Measurements from ENCODE around the gene FYN. TPM values are rescaled to one million over a fixed set of nuclear protein-coding genes. Genes with fewer than 3 reads are reported as not detected.

The FYN gene
- total and polyA plus RNA-seq, 2 experiments from 2014 or later: 58.6 to 166 TPM

GRCh38 chr6:111843347-111844147 is 29.7 kb downstream of the FYN start:
- no peak overlapping the region for H3K4me3 ChIP-seq
- 93 to 97% methylated on average over 7 of the region's 7 CpGs for WGBS, 2 experiments (ENCODE audit: low coverage in 1 of 2, low lambda C conversion rate in 2 of 2, missing lambda C conversion rate in 2 of 2)
- peaks cover 17% of the 10 kb centered on the region; the same call in 1 of the 2 replicates for H4K20me1 ChIP-seq (ENCODE audit: insufficient read depth)
- H3K27me3 ChIP-seq (replicated peaks; ENCODE audit: insufficient read depth): no peaks in the 10 kb centered on the region
- H3K9me2 ChIP-seq (ENCODE audit: insufficient read depth): no peaks in the 10 kb centered on the region
- TF ChIP-seq EZH2 (IDR thresholded peaks at IDR 0.05; ENCODE audit: insufficient read depth, poor library complexity, severe bottlenecking): no peak
- TF ChIP-seq EZH2phosphoT487 (IDR thresholded peaks at IDR 0.05; ENCODE audit: insufficient read depth, low read depth): no peak
- H3K4me2 ChIP-seq (ENCODE audit: unreplicated experiment): no peak overlapping the region
- H3K27ac ChIP-seq: no peak overlapping the region
- DNase-seq: no peak
- H2AFZ ChIP-seq: no peak overlapping the region
- in situ Hi-C loops (cut with MboI): no loop called here
- no peaks in the 10 kb centered on the region; the same call in 1 of the 2 replicates for H3K36me3 ChIP-seq (ENCODE audit: low read depth)
- peaks cover 13% of the 10 kb centered on the region for H3K4me1 ChIP-seq (ENCODE audit: insufficient read depth)
- H3F3A ChIP-seq (ENCODE audit: insufficient read depth): 0 out of 2 replicates have a peak, but pooled peaks cover 15% of the 10 kb centered on the region
- no peak overlapping the region for H3K9ac ChIP-seq
- H3K79me2 ChIP-seq (ENCODE audit: insufficient read depth): peaks cover 100% of the 10 kb centered on the region
- H3K9me3 ChIP-seq (ENCODE audit: low read depth): no peaks in the 10 kb centered on the region

GRCh38 chr6:111842891-111843290 is 30.4 kb downstream of the FYN start:
- Histone ChIP-seq H3K4me2 (ENCODE audit: unreplicated experiment) (no peak overlapping the region), H3K9me2 (ENCODE audit: insufficient read depth) (no peaks in the 10 kb centered on the region), H4K20me1 (ENCODE audit: insufficient read depth) (peaks cover 11% of the 10 kb centered on the region; the same call in 1 of the 2 replicates), H3K4me1 (ENCODE audit: insufficient read depth) (peaks cover 10% of the 10 kb centered on the region), H3K27me3 (replicated peaks; ENCODE audit: insufficient read depth) (no peaks in the 10 kb centered on the region), H3K79me2 (ENCODE audit: insufficient read depth) (peaks cover 100% of the 10 kb centered on the region), H3K27ac (no peak overlapping the region), H3K9ac (no peak overlapping the region), H2AFZ (no peak overlapping the region), H3F3A (ENCODE audit: insufficient read depth) (0 out of 2 replicates have a peak, but pooled peaks cover 10% of the 10 kb centered on the region), H3K36me3 (ENCODE audit: low read depth) (no peaks in the 10 kb centered on the region; the same call in 1 of the 2 replicates), H3K4me3 (no peak overlapping the region), H3K9me3 (ENCODE audit: low read depth) (no peaks in the 10 kb centered on the region)
- TF ChIP-seq EZH2 (IDR thresholded peaks at IDR 0.05; ENCODE audit: insufficient read depth, poor library complexity, severe bottlenecking) (no peak), EZH2phosphoT487 (IDR thresholded peaks at IDR 0.05; ENCODE audit: insufficient read depth, low read depth) (no peak)
- in situ Hi-C loops (cut with MboI): no loop called here
- 77 to 85% methylated on average over 4 of the region's 4 CpGs for WGBS, 2 experiments (ENCODE audit: low coverage in 1 of 2, low lambda C conversion rate in 2 of 2, missing lambda C conversion rate in 2 of 2)
- DNase-seq: no peak

- in situ Hi-C loops (cut with MboI): no loop called here
- Histone ChIP-seq H2AFZ (no peak overlapping the region), H3K27ac (no peak overlapping the region), H3K4me3 (no peak overlapping the region), H3K9ac (no peak overlapping the region), H3K4me2 (ENCODE audit: unreplicated experiment) (no peak overlapping the region), H3K9me3 (ENCODE audit: low read depth) (no peaks in the 10 kb centered on the region), H4K20me1 (ENCODE audit: insufficient read depth) (peaks cover 6% of the 10 kb centered on the region; the same call in 1 of the 2 replicates), H3K4me1 (ENCODE audit: insufficient read depth) (peaks cover 10% of the 10 kb centered on the region), H3F3A (ENCODE audit: insufficient read depth) (0 out of 2 replicates have a peak, but pooled peaks cover 4% of the 10 kb centered on the region), H3K36me3 (ENCODE audit: low read depth) (no peaks in the 10 kb centered on the region; the same call in 1 of the 2 replicates), H3K27me3 (replicated peaks; ENCODE audit: insufficient read depth) (no peaks in the 10 kb centered on the region), H3K9me2 (ENCODE audit: insufficient read depth) (no peaks in the 10 kb centered on the region), H3K79me2 (ENCODE audit: insufficient read depth) (peaks cover 100% of the 10 kb centered on the region)
- no peak for TF ChIP-seq EZH2phosphoT487 (IDR thresholded peaks at IDR 0.05; ENCODE audit: insufficient read depth, low read depth)
- no peak for TF ChIP-seq EZH2 (IDR thresholded peaks at IDR 0.05; ENCODE audit: insufficient read depth, poor library complexity, severe bottlenecking)
- no peak for DNase-seq
- 85 to 92% methylated on average over 9 of the region's 9 CpGs for WGBS, 2 experiments (ENCODE audit: low coverage in 1 of 2, low lambda C conversion rate in 2 of 2, missing lambda C conversion rate in 2 of 2)
These were observed 30.9 kb downstream of the FYN start for GRCh38 chr6:111842271-111842822.

- Histone ChIP-seq H3F3A (ENCODE audit: insufficient read depth) (no peaks in the 10 kb centered on the region), H3K79me2 (ENCODE audit: insufficient read depth) (peaks cover 100% of the 10 kb centered on the region), H3K27ac (no peak overlapping the region), H3K4me1 (ENCODE audit: insufficient read depth) (peaks cover 4% of the 10 kb centered on the region), H4K20me1 (ENCODE audit: insufficient read depth) (peaks cover 3% of the 10 kb centered on the region; the same call in 1 of the 2 replicates), H2AFZ (no peak overlapping the region), H3K9ac (no peak overlapping the region), H3K4me3 (no peak overlapping the region), H3K36me3 (ENCODE audit: low read depth) (no peaks in the 10 kb centered on the region; the same call in 1 of the 2 replicates), H3K9me3 (ENCODE audit: low read depth) (no peaks in the 10 kb centered on the region), H3K27me3 (replicated peaks; ENCODE audit: insufficient read depth) (no peaks in the 10 kb centered on the region), H3K9me2 (ENCODE audit: insufficient read depth) (no peaks in the 10 kb centered on the region), H3K4me2 (ENCODE audit: unreplicated experiment) (no peak overlapping the region)
- DNase-seq: no peak
- 85 to 93% methylated on average over 6 of the region's 6 CpGs for WGBS, 2 experiments (ENCODE audit: low coverage in 1 of 2, low lambda C conversion rate in 2 of 2, missing lambda C conversion rate in 2 of 2)
- in situ Hi-C loops (cut with MboI): no loop called here
- no peak for TF ChIP-seq EZH2phosphoT487 (IDR thresholded peaks at IDR 0.05; ENCODE audit: insufficient read depth, low read depth)
- no peak for TF ChIP-seq EZH2 (IDR thresholded peaks at IDR 0.05; ENCODE audit: insufficient read depth, poor library complexity, severe bottlenecking)
These were observed 31.4 kb downstream of the FYN start for GRCh38 chr6:111841822-111842221.
